ENCODE measurements around the gene SNRK. TPM values are rescaled to one million over a fixed set of nuclear protein-coding genes. Genes with fewer than 3 reads are reported as not detected.

Gene SNRK
- total and polyA plus RNA-seq, 10 donors, result 12.0 to 121 (median 99.2) TPM

DNA sequence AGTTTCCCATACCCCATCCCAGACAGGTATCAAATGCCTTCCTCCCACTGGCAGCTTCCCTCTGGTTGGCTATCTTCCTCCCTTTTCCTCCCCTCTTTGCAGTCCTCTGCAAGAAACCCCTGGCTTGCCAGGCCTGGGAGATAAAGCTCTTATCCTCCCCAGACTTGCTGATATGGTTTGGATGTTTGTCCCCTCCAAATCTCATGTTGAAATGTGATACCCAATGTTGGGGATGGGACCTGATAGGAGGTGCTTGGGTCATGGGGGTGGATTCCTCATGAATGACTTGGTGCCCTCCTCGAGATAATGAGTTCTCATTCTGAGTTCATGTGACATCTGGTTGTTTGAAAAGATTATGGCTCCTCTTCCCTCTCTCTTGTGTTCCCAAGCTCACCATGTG is 32.2 kb upstream of the SNRK start:
- TF ChIP-seq POLR2A (IDR thresholded peaks at IDR 0.05), result no peak
- TF ChIP-seq, protein P1, sequence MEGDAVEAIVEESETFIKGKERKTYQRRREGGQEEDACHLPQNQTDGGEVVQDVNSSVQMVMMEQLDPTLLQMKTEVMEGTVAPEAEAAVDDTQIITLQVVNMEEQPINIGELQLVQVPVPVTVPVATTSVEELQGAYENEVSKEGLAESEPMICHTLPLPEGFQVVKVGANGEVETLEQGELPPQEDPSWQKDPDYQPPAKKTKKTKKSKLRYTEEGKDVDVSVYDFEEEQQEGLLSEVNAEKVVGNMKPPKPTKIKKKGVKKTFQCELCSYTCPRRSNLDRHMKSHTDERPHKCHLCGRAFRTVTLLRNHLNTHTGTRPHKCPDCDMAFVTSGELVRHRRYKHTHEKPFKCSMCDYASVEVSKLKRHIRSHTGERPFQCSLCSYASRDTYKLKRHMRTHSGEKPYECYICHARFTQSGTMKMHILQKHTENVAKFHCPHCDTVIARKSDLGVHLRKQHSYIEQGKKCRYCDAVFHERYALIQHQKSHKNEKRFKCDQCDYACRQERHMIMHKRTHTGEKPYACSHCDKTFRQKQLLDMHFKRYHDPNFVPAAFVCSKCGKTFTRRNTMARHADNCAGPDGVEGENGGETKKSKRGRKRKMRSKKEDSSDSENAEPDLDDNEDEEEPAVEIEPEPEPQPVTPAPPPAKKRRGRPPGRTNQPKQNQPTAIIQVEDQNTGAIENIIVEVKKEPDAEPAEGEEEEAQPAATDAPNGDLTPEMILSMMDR (IDR thresholded peaks at IDR 0.05 in 8 of 11, conservative IDR thresholded peaks at IDR 0.05 in 3 of 11), result no peak
- TF ChIP-seq POLR2AphosphoS5 (IDR thresholded peaks at IDR 0.05), result no peak
- Histone ChIP-seq H3K27me3 (replicated peaks in 1 of 7) (no peaks in the 10 kb centered on the region), H3K9me3 (no peaks in the 10 kb centered on the region), H3K27ac (no peak overlapping the region), H3K4me3 (no peak overlapping the region), H3K36me3 (no peaks in the 10 kb centered on the region), H3K4me1 (peaks cover 4 to 45% (median 28%) of the 10 kb centered on the region in 6 donors)
- 68 to 92% (median 81%) methylated on average over 1 of the region's 1 CpG for WGBS, 5 donors
- DNase-seq, result no peak
- intact Hi-C loops (cut with DNase I; ENCODE audit: low total_unique reads), result no loop called here

DNA sequence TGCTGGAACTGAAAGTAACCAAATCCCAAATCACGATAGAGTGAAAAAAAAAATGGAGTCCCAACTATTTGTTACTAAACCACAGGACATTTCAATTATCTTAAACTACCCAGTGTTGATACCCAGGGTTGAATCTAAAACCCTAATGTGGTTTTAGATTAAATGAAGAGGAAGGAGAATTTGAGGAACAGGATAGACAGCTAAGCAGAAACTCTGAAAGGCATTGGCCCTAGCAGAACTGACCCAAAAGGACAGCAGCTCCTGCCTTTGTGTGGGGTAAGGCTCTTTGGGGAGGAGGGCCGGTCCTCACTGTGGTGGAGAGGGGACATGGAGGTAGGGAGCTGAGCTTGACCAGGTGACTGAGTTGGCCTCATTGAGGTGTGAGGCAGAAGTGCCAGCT is 30.7 kb upstream of the SNRK start:
- Histone ChIP-seq H3K36me3 (no peaks in the 10 kb centered on the region), H3K4me3 (peak overlapping the region in 1 of 8 donors; percentile 42), H3K9me3 (no peaks in the 10 kb centered on the region), H3K4me1 (peaks cover 4 to 43% (median 28%) of the 10 kb centered on the region in 6 donors), H3K27me3 (replicated peaks in 1 of 7) (no peaks in the 10 kb centered on the region), H3K27ac (peak overlapping the region in 4 of 8 donors; percentile 75 to 86 (median 78))
- intact Hi-C loops (cut with DNase I; ENCODE audit: low total_unique reads), result no loop called here
- DNase-seq, result no peak
- TF ChIP-seq POLR2AphosphoS5 (IDR thresholded peaks at IDR 0.05), result no peak
- TF ChIP-seq POLR2A (IDR thresholded peaks at IDR 0.05), result no peak
- TF ChIP-seq, protein P1 (IDR thresholded peaks at IDR 0.05 in 8 of 11, conservative IDR thresholded peaks at IDR 0.05 in 3 of 11), result no peak
- 54 to 76% (median 66%) methylated on average over 2 of the region's 2 CpGs for whole genome bisulfite sequencing, 5 donors

DNA sequence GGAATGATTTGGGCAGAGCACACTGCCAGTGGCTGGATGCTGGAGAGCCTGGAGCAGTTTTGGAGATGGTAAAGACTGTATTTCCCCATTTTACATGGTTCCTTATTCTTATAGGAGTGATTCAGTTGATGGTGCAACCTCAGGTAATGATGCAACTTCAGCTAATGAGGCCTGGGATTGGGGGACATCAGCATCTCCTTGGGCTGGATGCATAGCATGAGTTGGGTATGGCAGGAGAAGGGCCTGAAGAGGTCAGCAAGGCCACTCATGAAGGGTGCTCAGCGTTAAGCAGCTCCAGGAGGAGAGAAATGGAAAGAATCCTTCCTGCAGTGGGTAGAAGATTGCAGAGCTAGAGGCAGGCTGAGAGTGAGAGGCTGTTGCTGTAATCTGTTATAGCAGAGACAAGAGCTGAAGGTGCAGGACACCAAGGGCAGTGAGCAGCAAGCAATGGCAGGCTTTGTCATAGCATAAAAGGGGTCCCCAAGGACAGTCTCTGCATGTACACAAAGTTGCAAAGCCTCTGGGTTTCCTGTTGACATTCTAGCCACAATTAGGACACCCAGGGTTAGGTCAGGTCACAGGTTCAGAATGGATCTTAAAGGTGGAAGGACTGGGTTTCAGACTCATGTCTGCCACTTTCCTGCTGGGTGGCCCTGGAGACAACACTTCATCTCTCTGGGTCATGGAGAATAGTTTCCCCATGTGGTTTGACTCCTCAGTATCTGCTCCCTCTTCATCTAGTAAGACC is 29.5 kb upstream of the SNRK start:
- H3K4me3 ChIP-seq, result peak overlapping the region in 1 of 8 donors; percentile 42
- 54 to 81% (median 58%) methylated on average over 1 of the region's 1 CpG for WGBS, 5 donors
- intact Hi-C loops (cut with DNase I; ENCODE audit: low total_unique reads), result no loop called here
- H3K36me3 ChIP-seq, result no peaks in the 10 kb centered on the region
- no peaks in the 10 kb centered on the region for H3K27me3 ChIP-seq (replicated peaks in 1 of 7)
- peak in 1 of 3 donors; percentile 20 for TF ChIP-seq POLR2AphosphoS5 (IDR thresholded peaks at IDR 0.05)
- TF ChIP-seq POLR2A (IDR thresholded peaks at IDR 0.05), result no peak
- TF ChIP-seq, protein P1 (IDR thresholded peaks at IDR 0.05 in 8 of 11, conservative IDR thresholded peaks at IDR 0.05 in 3 of 11), result no peak
- peak overlapping the region in 7 of 8 donors; percentile 24 to 86 (median 75) for H3K27ac ChIP-seq
- DNase-seq, result no peak
- H3K4me1 ChIP-seq, result peaks cover 4 to 43% (median 28%) of the 10 kb centered on the region in 6 donors
- no peaks in the 10 kb centered on the region for H3K9me3 ChIP-seq

DNA sequence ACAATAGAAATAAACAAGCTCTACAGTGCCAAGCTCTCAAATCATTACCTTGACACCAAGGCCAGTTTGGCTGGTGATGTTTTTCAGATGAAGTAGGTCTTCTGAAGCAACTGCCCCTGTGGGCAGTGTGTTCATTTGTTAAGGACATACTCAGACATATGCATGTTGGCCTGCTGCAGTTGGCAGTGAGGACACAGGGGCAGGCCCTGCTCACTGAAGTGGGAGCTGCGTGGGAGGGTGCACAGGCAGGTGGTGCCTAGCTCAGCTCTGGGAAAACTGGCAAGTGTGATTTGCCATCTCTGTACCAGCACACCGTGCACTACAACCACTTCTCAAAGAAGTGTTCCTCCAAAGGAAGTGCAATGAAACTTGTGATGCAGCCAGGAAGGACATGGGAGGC is 28.5 kb upstream of the SNRK start:
- 13 to 52% (median 39%) methylated on average over 1 to 2 of the region's 2 CpGs for WGBS, 5 donors
- TF ChIP-seq POLR2AphosphoS5 (IDR thresholded peaks at IDR 0.05), result peak in 2 of 3 donors; percentile 31 to 69
- no peak for TF ChIP-seq POLR2A (IDR thresholded peaks at IDR 0.05)
- Histone ChIP-seq H3K9me3 (no peaks in the 10 kb centered on the region), H3K36me3 (no peaks in the 10 kb centered on the region), H3K4me3 (peak overlapping the region in 1 of 8 donors; percentile 42), H3K27ac (peak overlapping the region in 7 of 8 donors; percentile 24 to 86 (median 75)), H3K4me1 (peaks cover 4 to 43% (median 28%) of the 10 kb centered on the region in 6 donors), H3K27me3 (replicated peaks in 1 of 7) (no peaks in the 10 kb centered on the region)
- DNase-seq, result no peak
- intact Hi-C loops (cut with DNase I; ENCODE audit: low total_unique reads), result no loop called here
